Activated T-cell treated with anti-CD3 and anti-CD28 coated beads, Interleukin-2, amount 50 U/mL, for 4 hours (primary cell): ENCODE data around the gene IVD. TPM values are rescaled to one million over a fixed set of nuclear protein-coding genes. Genes with fewer than 3 reads are reported as not detected.

ENCODE experiments used
- ATAC-seq, 2 donors: fragments of 200-7000 bp; cut with Tn5 transposase; one replicate each; pipeline ENCODE4 v1.10.0; 2021
- DNase-seq: peaks from one replicate; pipeline ENCODE4 v3.0.0-alpha.2; 2020
- H3K27me3 Mint-ChIP-seq: one replicate; pipeline ENCODE4 v1.8.0; 2021; ENCODE audit warnings: low read depth, mixed read lengths
- H3K36me3 Mint-ChIP-seq: one replicate; pipeline ENCODE4 v1.8.0; 2022; ENCODE audit warnings: mixed read lengths; ENCODE audit not compliant: insufficient read depth
- H3K4me1 Mint-ChIP-seq: one replicate; pipeline ENCODE4 v1.8.0; 2021; ENCODE audit warnings: low read depth, mixed read lengths
- H3K4me3 Mint-ChIP-seq: one replicate; pipeline ENCODE4 v1.8.0; 2021; ENCODE audit warnings: mild to moderate bottlenecking, moderate library complexity, mixed read lengths
- H3K9me3 Mint-ChIP-seq: one replicate; pipeline ENCODE4 v1.8.0; 2021; ENCODE audit warnings: mixed read lengths
- total RNA-seq, 3 donors: library from RNA; stranded (reverse); gene quantifications; one replicate each; pipeline ENCODE4 v1.2.1, GENCODE V29; 2021

Gene IVD
- total RNA-seq, 3 donors from 2014 or later, result 65.2 to 71.4 (median 68.7) TPM

DNA sequence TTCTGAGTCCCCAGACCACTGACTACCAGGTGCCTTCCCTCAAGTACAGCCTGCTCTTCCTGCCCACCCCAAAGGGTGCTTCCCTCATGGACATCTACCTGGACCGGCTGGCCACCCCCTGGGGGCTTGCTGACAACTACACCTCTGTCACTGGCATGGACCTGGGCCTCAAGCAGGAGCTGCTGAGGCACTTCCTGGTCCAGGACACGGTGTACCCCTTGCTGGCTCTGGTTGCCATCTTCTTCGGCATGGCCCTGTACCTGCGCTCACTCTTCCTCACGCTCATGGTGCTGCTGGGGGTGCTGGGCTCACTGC lies 38.3 kb upstream of the IVD start:
- H3K36me3 Mint-ChIP-seq, result peaks cover 3% of the 10 kb centered on the region
- H3K4me1 Mint-ChIP-seq, result peaks cover 18% of the 10 kb centered on the region
- H3K9me3 Mint-ChIP-seq, result no peaks in the 10 kb centered on the region
- no peaks in the 10 kb centered on the region for H3K27me3 Mint-ChIP-seq
- peak overlapping the region; percentile 79 for H3K4me3 Mint-ChIP-seq
- no peak for DNase-seq
- ATAC-seq, result peak; percentile 1 to 2

GRCh38 chr15:40367686-40368611 lies 37.6 kb upstream of the IVD start:
- Mint-ChIP-seq H3K27me3 (no peaks in the 10 kb centered on the region), H3K4me3 (peak overlapping the region; percentile 79), H3K4me1 (peaks cover 18% of the 10 kb centered on the region), H3K36me3 (no peaks in the 10 kb centered on the region), H3K9me3 (no peaks in the 10 kb centered on the region)
- peak; percentile 82 for DNase-seq
- peak; percentile 95 to 96 for ATAC-seq

- Mint-ChIP-seq H3K4me1 (peaks cover 18% of the 10 kb centered on the region), H3K9me3 (no peaks in the 10 kb centered on the region), H3K27me3 (no peaks in the 10 kb centered on the region), H3K4me3 (peak overlapping the region; percentile 24), H3K36me3 (no peaks in the 10 kb centered on the region)
- DNase-seq (no peak), ATAC-seq (no peak)
Observed at GRCh38 chr15:40368719-40369473, 36.7 kb upstream of the IVD start.

- DNase-seq, result no peak
- peaks cover 18% of the 10 kb centered on the region for H3K4me1 Mint-ChIP-seq
- no peaks in the 10 kb centered on the region for H3K27me3 Mint-ChIP-seq
- ATAC-seq, result no peak
- no peak overlapping the region for H3K4me3 Mint-ChIP-seq
- H3K36me3 Mint-ChIP-seq, result no peaks in the 10 kb centered on the region
- no peaks in the 10 kb centered on the region for H3K9me3 Mint-ChIP-seq
Observed at GRCh38 chr15:40369474-40369869, 36.1 kb upstream of the IVD start.

DNA sequence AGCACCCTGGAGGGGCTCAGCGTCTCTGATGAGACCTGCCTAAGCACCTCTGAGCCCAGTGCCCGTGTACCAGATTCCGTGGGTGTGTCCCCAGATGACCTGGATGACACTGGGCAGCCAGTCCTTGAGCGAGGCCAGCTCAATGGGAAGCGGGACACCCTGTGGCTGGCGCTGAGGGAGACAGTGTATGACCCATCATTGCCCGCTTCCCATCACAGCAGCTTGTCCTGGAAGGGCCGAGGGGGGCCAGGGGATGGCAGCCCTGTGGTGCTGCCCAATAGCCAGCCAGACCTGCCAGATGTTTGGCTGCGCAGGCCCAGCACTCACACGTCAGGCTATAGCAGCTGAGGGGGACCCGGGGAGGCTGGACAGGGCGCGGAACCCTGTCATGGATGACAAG lies 35.6 kb upstream of the IVD start:
- ATAC-seq (no peak), DNase-seq (no peak)
- H3K4me3 Mint-ChIP-seq, result no peak overlapping the region
- no peaks in the 10 kb centered on the region for H3K36me3 Mint-ChIP-seq
- H3K4me1 Mint-ChIP-seq, result peaks cover 18% of the 10 kb centered on the region
- H3K9me3 Mint-ChIP-seq, result no peaks in the 10 kb centered on the region
- H3K27me3 Mint-ChIP-seq, result no peaks in the 10 kb centered on the region

- Mint-ChIP-seq H3K4me1 (no peaks in the 10 kb centered on the region), H3K36me3 (no peaks in the 10 kb centered on the region), H3K27me3 (no peaks in the 10 kb centered on the region), H3K9me3 (no peaks in the 10 kb centered on the region), H3K4me3 (no peak overlapping the region)
- ATAC-seq (no peak), DNase-seq (no peak)
Observed at GRCh38 chr15:40372981-40373380, 32.6 kb upstream of the IVD start.

GRCh38 chr15:40377606-40378005 lies 28.0 kb upstream of the IVD start:
- DNase-seq (no peak), ATAC-seq (no peak)
- peaks cover 2% of the 10 kb centered on the region for H3K4me1 Mint-ChIP-seq
- H3K36me3 Mint-ChIP-seq, result no peaks in the 10 kb centered on the region
- no peaks in the 10 kb centered on the region for H3K9me3 Mint-ChIP-seq
- H3K27me3 Mint-ChIP-seq, result no peaks in the 10 kb centered on the region
- no peak overlapping the region for H3K4me3 Mint-ChIP-seq

DNA sequence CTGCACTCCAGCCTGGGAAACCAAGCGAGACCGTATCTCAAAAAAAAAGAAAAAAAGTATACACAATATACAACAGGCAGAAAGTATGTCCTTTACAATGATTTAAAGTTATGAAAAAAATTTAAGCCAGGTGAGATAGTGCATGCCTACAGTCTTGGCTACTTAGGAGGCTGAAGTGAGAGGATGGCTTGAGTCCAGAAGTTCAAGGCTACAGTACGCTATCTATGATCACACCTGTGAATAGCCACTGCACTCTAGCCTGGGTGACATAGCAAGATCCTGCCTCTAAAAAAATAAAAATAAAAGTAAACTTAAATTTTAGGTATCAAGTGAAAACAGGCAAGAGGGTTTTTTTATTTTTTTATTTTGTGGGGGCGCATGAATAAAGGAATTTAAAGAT lies 26.2 kb upstream of the IVD start:
- Mint-ChIP-seq H3K9me3 (no peaks in the 10 kb centered on the region), H3K27me3 (no peaks in the 10 kb centered on the region), H3K4me1 (peaks cover 11% of the 10 kb centered on the region), H3K4me3 (no peak overlapping the region), H3K36me3 (no peaks in the 10 kb centered on the region)
- ATAC-seq, result no peak
- no peak for DNase-seq

DNA sequence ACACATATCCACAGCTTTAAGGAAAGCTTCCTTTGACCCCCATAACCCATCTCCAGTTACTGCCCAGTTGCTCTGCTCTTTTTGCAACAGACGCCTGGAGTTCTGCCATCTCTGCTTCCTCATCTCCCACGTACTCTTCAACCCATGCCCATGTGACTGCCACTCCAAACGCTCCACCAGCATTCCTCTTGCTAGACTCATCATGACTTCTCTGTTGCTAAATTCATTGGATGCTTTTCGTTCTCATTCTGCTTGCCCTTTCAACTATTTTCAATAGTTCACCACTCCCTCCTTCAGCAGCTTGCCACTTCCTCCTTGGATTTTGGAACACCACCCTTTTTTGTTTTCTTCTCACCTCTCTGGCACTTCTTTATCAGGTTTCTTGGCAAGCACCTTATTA lies 25.7 kb upstream of the IVD start:
- H3K27me3 Mint-ChIP-seq, result no peaks in the 10 kb centered on the region
- peaks cover 13% of the 10 kb centered on the region for H3K4me1 Mint-ChIP-seq
- ATAC-seq, result no peak
- no peaks in the 10 kb centered on the region for H3K9me3 Mint-ChIP-seq
- DNase-seq, result no peak
- no peaks in the 10 kb centered on the region for H3K36me3 Mint-ChIP-seq
- H3K4me3 Mint-ChIP-seq, result no peak overlapping the region

DNA sequence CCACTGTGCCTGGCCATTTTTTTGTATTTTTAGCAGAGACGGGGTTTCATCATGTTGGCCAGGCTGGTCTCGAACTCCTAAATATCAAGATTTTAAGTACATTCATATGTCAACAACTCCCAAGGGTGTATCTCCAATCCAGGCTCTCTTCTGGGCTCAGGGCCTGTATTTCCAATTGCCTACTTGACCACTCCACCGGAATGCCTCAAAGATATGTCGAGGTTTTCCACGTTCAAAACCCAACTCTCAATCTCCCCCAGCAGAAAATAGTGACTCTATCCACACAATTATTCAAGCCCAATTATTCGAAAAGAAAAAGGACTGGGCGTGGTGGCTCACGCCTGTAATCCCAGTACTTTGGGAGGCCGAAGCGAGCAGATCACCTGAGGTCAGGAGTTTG lies 25.0 kb upstream of the IVD start:
- no peaks in the 10 kb centered on the region for H3K27me3 Mint-ChIP-seq
- peaks cover 13% of the 10 kb centered on the region for H3K4me1 Mint-ChIP-seq
- no peaks in the 10 kb centered on the region for H3K9me3 Mint-ChIP-seq
- H3K36me3 Mint-ChIP-seq, result no peaks in the 10 kb centered on the region
- DNase-seq (no peak), ATAC-seq (no peak)
- no peak overlapping the region for H3K4me3 Mint-ChIP-seq

- no peak for ATAC-seq
- no peak for DNase-seq
- peaks cover 2% of the 10 kb centered on the region for H3K36me3 Mint-ChIP-seq
- no peak overlapping the region for H3K4me3 Mint-ChIP-seq
- H3K4me1 Mint-ChIP-seq, result peaks cover 13% of the 10 kb centered on the region
- no peaks in the 10 kb centered on the region for H3K27me3 Mint-ChIP-seq
- H3K9me3 Mint-ChIP-seq, result no peaks in the 10 kb centered on the region
Observed at GRCh38 chr15:40381818-40382529, 23.6 kb upstream of the IVD start.

- ATAC-seq (peak; percentile 99), DNase-seq (peak; percentile 91)
- H3K4me3 Mint-ChIP-seq, result peak within 1 kb of the TSS; percentile 98
- H3K9me3 Mint-ChIP-seq, result no peaks in the 10 kb centered on the region
- H3K36me3 Mint-ChIP-seq, result peaks cover 10% of the 10 kb centered on the region
- no peaks in the 10 kb centered on the region for H3K27me3 Mint-ChIP-seq
- peaks cover 13% of the 10 kb centered on the region for H3K4me1 Mint-ChIP-seq
Observed at GRCh38 chr15:40382580-40383456, 22.8 kb upstream of the IVD start, which contains the start of gene KNSTRN. Gene KNSTRN (plus strand): TSS chr15:40382721. CDS start chr15:40382836, 115 bp downstream.

GRCh38 chr15:40386480-40386879 lies 19.1 kb upstream of the IVD start:
- no peak for ATAC-seq
- Mint-ChIP-seq H3K4me1 (peaks cover 13% of the 10 kb centered on the region), H3K4me3 (no peak overlapping the region), H3K27me3 (no peaks in the 10 kb centered on the region), H3K36me3 (peaks cover 25% of the 10 kb centered on the region), H3K9me3 (no peaks in the 10 kb centered on the region)
- no peak for DNase-seq
